Measurements from ENCODE around the gene SCAF4. TPM values are rescaled to one million over a fixed set of nuclear protein-coding genes. Genes with fewer than 3 reads are reported as not detected.

SCAF4 gene
- total and polyA plus RNA-seq, 2 donors (not counting 1 experiment from before 2014, with no cell fraction given) = 42.3 to 110 TPM

- peaks cover 35 to 44% of the 10 kb centered on the region in 2 donors for H3K4me1 ChIP-seq (ENCODE audit: control insufficient read depth in 2 of 2, insufficient read depth in 2 of 2, low read length in 2 of 2)
- H2AFZ ChIP-seq (ENCODE audit: insufficient read depth, low read depth, low read length, poor library complexity, severe bottlenecking) = no peak overlapping the region
- ATAC-seq (ENCODE audit: low read depth) (no peak), DNase-seq (no peak)
- TF ChIP-seq EZH2 (IDR thresholded peaks at IDR 0.05; ENCODE audit: borderline replicate concordance, insufficient read depth, low read depth, low read length, poor library complexity, severe bottlenecking) (no peak), CTCF (IDR thresholded peaks at IDR 0.05) (no peak)
- peaks cover 0 to 17% of the 10 kb centered on the region in 2 experiments for H3K36me3 ChIP-seq (replicated peaks in 1 of 2; ENCODE audit: control extremely low read depth in 1 of 2, control insufficient read depth in 1 of 2, extremely low read depth in 1 of 2, insufficient read depth in 2 of 2, low read length in 1 of 2)
- H3K4me3 Mint-ChIP-seq = no peak overlapping the region
- ChIA-PET POLR2A (no interaction called here), CTCF (interaction anchor here (0.7 to 1.6 kb wide), 2 partner anchors 39 to 46 kb away, joined by 3 read pairs; no protein-coding TSS in a partner anchor)
- H3K9me3 Mint-ChIP-seq (ENCODE audit: insufficient read depth) = no peaks in the 10 kb centered on the region
- H3K4me3 ChIP-seq (ENCODE audit: control extremely low read depth in 1 of 5, extremely low read depth in 1 of 5, insufficient read depth in 1 of 5, low read depth in 2 of 5, low read length in 4 of 5) = no peak overlapping the region
- intact Hi-C loops (cut with micrococcal nuclease) = no loop called here
- no peaks in the 10 kb centered on the region for H3K9me3 ChIP-seq (ENCODE audit: control extremely low read depth in 1 of 3, control insufficient read depth in 2 of 3, insufficient read depth in 1 of 3, low read length in 2 of 3)
- no peaks in the 10 kb centered on the region for H3K27me3 Mint-ChIP-seq
- no peak overlapping the region for H3K4me2 ChIP-seq (replicated peaks; ENCODE audit: low read depth, low read length, poor library complexity, severe bottlenecking)
- peaks cover 84% of the 10 kb centered on the region for H4K20me1 ChIP-seq (ENCODE audit: control insufficient read depth, insufficient read depth, low read length, poor library complexity, severe bottlenecking)
- H3K27ac ChIP-seq (ENCODE audit: low read length in 2 of 2) = no peak overlapping the region
- H3K27ac Mint-ChIP-seq = no peak overlapping the region
- peaks cover 36% of the 10 kb centered on the region for H3K4me1 Mint-ChIP-seq
- WGBS (ENCODE audit: insufficient coverage) = 100% methylated on average over 2 of the region's 7 CpGs
- no peaks in the 10 kb centered on the region for H3K27me3 ChIP-seq (replicated peaks in 1 of 4; ENCODE audit: control extremely low read depth in 1 of 4, control insufficient read depth in 3 of 4, insufficient read depth in 4 of 4, low read length in 3 of 4)
- peaks cover 95% of the 10 kb centered on the region for H3K79me2 ChIP-seq (ENCODE audit: control insufficient read depth, insufficient read depth, low read length)
- no peak overlapping the region for H3K9ac ChIP-seq (ENCODE audit: low read length)
Observed at GRCh38 chr21:31727181-31727580, 4.7 kb downstream of the SCAF4 start.

- TF ChIP-seq CTCF (IDR thresholded peaks at IDR 0.05) (no peak), EZH2 (IDR thresholded peaks at IDR 0.05; ENCODE audit: borderline replicate concordance, insufficient read depth, low read depth, low read length, poor library complexity, severe bottlenecking) (no peak)
- Histone ChIP-seq H3K4me3 (ENCODE audit: control extremely low read depth in 1 of 5, extremely low read depth in 1 of 5, insufficient read depth in 1 of 5, low read depth in 2 of 5, low read length in 4 of 5) (no peak overlapping the region), H3K9ac (ENCODE audit: low read length) (no peak overlapping the region), H4K20me1 (ENCODE audit: control insufficient read depth, insufficient read depth, low read length, poor library complexity, severe bottlenecking) (peaks cover 87% of the 10 kb centered on the region), H3K27me3 (replicated peaks in 1 of 4; ENCODE audit: control extremely low read depth in 1 of 4, control insufficient read depth in 3 of 4, insufficient read depth in 4 of 4, low read length in 3 of 4) (no peaks in the 10 kb centered on the region), H3K9me3 (ENCODE audit: control extremely low read depth in 1 of 3, control insufficient read depth in 2 of 3, insufficient read depth in 1 of 3, low read length in 2 of 3) (no peaks in the 10 kb centered on the region), H3K79me2 (ENCODE audit: control insufficient read depth, insufficient read depth, low read length) (peaks cover 99% of the 10 kb centered on the region), H3K4me2 (replicated peaks; ENCODE audit: low read depth, low read length, poor library complexity, severe bottlenecking) (no peak overlapping the region), H3K27ac (ENCODE audit: low read length in 2 of 2) (no peak overlapping the region), H2AFZ (ENCODE audit: insufficient read depth, low read depth, low read length, poor library complexity, severe bottlenecking) (no peak overlapping the region), H3K4me1 (ENCODE audit: control insufficient read depth in 2 of 2, insufficient read depth in 2 of 2, low read length in 2 of 2) (peaks cover 40 to 48% of the 10 kb centered on the region in 2 donors), H3K36me3 (replicated peaks in 1 of 2; ENCODE audit: control extremely low read depth in 1 of 2, control insufficient read depth in 1 of 2, extremely low read depth in 1 of 2, insufficient read depth in 2 of 2, low read length in 1 of 2) (peaks cover 0 to 17% of the 10 kb centered on the region in 2 experiments)
- WGBS (ENCODE audit: insufficient coverage) = 100% methylated on average over 3 of the region's 4 CpGs
- ATAC-seq (ENCODE audit: low read depth) (no peak), DNase-seq (no peak)
- intact Hi-C loops (cut with micrococcal nuclease) = no loop called here
- ChIA-PET CTCF (interaction anchor here (1.3 kb wide), 1 partner anchor 54 kb away, joined by 4 read pairs; no protein-coding TSS in a partner anchor), POLR2A (no interaction called here)
- H3K4me1 Mint-ChIP-seq = peaks cover 43% of the 10 kb centered on the region
- no peaks in the 10 kb centered on the region for H3K27me3 Mint-ChIP-seq
- H3K4me3 Mint-ChIP-seq = no peak overlapping the region
- no peaks in the 10 kb centered on the region for H3K9me3 Mint-ChIP-seq (ENCODE audit: insufficient read depth)
- no peak overlapping the region for H3K27ac Mint-ChIP-seq
Observed at GRCh38 chr21:31726407-31726806, 5.5 kb downstream of the SCAF4 start.
